ENCODE results near the gene TMEM263.

- TF ChIP-seq MTA1 (CRISPR knock-in tag; IDR thresholded peaks at IDR 0.05; ENCODE audit: borderline replicate concordance) (no peak), TAF15 (IDR thresholded peaks at IDR 0.05; ENCODE audit: low read depth, low read length, poor library complexity, severe bottlenecking) (no peak), ZBTB43 (CRISPR knock-in tag; conservative IDR thresholded peaks at IDR 0.05) (no peak), ARID2 (CRISPR knock-in tag; IDR thresholded peaks at IDR 0.05; ENCODE audit: borderline replicate concordance) (no peak)
Observed at GRCh38 chr12:106987846-106988245, 32.1 kb downstream of the TMEM263 start.
